ENCODE data around the gene PLK3. TPM values are rescaled to one million over a fixed set of nuclear protein-coding genes. Genes with fewer than 3 reads are reported as not detected.
"Not testable (repeated sequence)": the region's sequence is repeated elsewhere in the genome, so short reads cannot be mapped to it uniquely, and the experiment has no call there.

Gene PLK3
- total RNA-seq, 1 donor = 33.7 TPM

DNA sequence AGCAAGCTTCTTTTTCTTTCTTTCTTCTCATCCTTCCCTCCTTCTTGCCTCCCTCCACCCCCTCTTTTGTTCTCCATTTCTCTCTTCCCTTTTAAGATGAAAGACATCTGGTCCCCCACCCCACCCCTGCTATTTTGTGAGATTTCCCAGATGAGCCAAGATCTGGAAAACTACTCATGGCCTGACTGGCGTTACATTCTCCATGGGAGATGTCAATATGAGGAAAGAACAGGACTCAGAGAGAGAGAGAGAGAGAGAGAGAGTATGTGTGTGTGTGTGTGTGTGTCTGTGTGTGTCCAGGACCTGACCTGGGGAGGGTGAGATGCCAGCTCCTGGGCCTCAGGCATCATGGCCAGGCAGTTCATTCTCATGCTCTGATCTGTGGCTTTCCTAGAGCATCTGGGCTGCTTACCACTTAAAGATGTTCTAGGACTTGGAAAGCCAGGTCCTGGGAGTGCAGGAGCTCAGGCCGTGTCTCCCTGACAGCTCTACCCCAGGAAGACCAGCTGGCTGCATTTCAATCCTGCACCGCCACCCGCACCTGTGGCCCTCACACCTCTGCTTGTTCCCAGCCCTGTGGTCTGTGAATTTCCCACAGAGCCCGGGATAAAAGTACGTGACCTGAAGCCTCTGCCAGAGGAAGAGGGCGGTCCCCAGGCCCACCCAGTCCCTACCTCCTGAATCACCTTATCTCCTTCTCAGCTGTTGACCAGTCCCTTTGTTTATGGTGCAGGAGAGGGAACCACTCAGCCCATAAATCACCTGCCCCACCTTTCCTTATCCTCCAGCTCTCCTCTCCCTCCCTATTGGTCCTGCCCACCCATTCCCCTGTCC lies 9.0 kb upstream of the PLK3 start:
- no peak for DNase-seq (ENCODE audit: insufficient read length, low spot score, missing footprints)
- Histone ChIP-seq H4K20me1 (ENCODE audit: insufficient read depth, low read length) (no peaks in the 10 kb centered on the region), H3K4me3 (ENCODE audit: insufficient read depth, low read length) (no peak overlapping the region), H3K27ac (ENCODE audit: low read depth, low read length) (no peak overlapping the region), H3K9me3 (ENCODE audit: low read depth, low read length) (no peaks in the 10 kb centered on the region), H3K4me1 (ENCODE audit: insufficient read depth, low read length) (peaks cover 7% of the 10 kb centered on the region), H2AFZ (ENCODE audit: low read length) (no peak overlapping the region), H3K4me2 (ENCODE audit: insufficient read depth, low read length) (no peak overlapping the region), H3K27me3 (ENCODE audit: insufficient read depth, low read length) (no peaks in the 10 kb centered on the region), H3K79me2 (ENCODE audit: insufficient read depth, low read length) (no peaks in the 10 kb centered on the region), H3K36me3 (ENCODE audit: insufficient read depth, low read length) (no peaks in the 10 kb centered on the region)
- TF ChIP-seq CTCF (IDR thresholded peaks at IDR 0.05; ENCODE audit: extremely low read depth, low read depth, low read length) = no peak

DNA sequence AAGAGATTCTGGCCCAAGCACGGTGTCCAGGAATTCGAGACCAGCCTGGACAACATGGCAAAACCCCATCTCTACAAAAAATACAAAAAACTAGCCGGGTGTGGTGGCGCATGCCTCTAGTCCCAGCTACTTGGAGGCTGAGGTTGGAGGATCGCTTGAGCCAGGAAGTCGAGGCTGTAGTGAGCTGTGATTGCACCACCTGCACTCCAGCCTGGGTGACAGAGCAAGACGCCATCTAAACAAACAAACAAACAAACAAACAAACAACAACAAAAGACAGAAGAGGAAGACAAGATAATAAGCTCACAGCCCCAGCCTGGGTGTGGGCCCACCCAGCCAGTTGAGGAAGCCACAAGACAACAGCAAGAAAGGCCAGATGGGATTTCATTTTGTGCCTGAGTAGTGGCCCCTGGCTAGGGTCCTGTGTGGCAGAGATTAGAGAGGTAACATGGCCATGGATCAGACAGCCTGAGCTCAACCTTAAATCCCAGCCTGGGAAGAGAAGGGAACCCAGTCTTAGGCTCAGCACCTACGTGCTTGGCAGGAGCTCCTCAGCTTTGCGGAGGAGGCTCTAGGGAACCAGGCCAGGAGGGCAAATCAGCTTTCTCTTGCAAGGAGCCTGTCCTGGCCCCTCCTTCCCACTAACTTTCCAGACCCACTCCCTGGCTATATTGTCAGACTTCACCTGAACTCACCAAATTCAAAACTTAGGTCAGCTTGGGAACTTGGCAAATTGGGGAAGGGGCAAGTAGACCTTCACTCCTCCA lies 7.3 kb upstream of the PLK3 start:
- H4K20me1 ChIP-seq (ENCODE audit: insufficient read depth, low read length) = no peaks in the 10 kb centered on the region
- no peak overlapping the region for H3K4me3 ChIP-seq (ENCODE audit: insufficient read depth, low read length)
- peak; percentile 46 for DNase-seq (ENCODE audit: insufficient read length, low spot score, missing footprints)
- H3K36me3 ChIP-seq (ENCODE audit: insufficient read depth, low read length) = no peaks in the 10 kb centered on the region
- TF ChIP-seq CTCF (IDR thresholded peaks at IDR 0.05; ENCODE audit: extremely low read depth, low read depth, low read length) = no peak
- H3K27ac ChIP-seq (ENCODE audit: low read depth, low read length) = no peak overlapping the region
- no peaks in the 10 kb centered on the region for H3K79me2 ChIP-seq (ENCODE audit: insufficient read depth, low read length)
- H3K4me2 ChIP-seq (ENCODE audit: insufficient read depth, low read length) = no peak overlapping the region
- no peaks in the 10 kb centered on the region for H3K9me3 ChIP-seq (ENCODE audit: low read depth, low read length)
- H3K27me3 ChIP-seq (ENCODE audit: insufficient read depth, low read length) = no peaks in the 10 kb centered on the region
- peaks cover 5% of the 10 kb centered on the region for H3K4me1 ChIP-seq (ENCODE audit: insufficient read depth, low read length)
- H2AFZ ChIP-seq (ENCODE audit: low read length) = no peak overlapping the region

GRCh38 chr1:44797886-44798285 lies 2.3 kb upstream of the PLK3 start:
- not testable (repeated sequence) for H3K36me3 ChIP-seq (ENCODE audit: insufficient read depth, low read length); H3K4me3 ChIP-seq (ENCODE audit: insufficient read depth, low read length); H3K9me3 ChIP-seq (ENCODE audit: low read depth, low read length); H3K27ac ChIP-seq (ENCODE audit: low read depth, low read length); H3K27me3 ChIP-seq (ENCODE audit: insufficient read depth, low read length); H3K4me2 ChIP-seq (ENCODE audit: insufficient read depth, low read length); DNase-seq (ENCODE audit: insufficient read length, low spot score, missing footprints)
- H4K20me1 ChIP-seq (ENCODE audit: insufficient read depth, low read length) = peaks cover 16% of the 10 kb centered on the region
- H3K79me2 ChIP-seq (ENCODE audit: insufficient read depth, low read length) = peaks cover 25% of the 10 kb centered on the region
- peak overlapping the region; percentile 41 for H2AFZ ChIP-seq (ENCODE audit: low read length)
- H3K4me1 ChIP-seq (ENCODE audit: insufficient read depth, low read length) = peaks cover 19% of the 10 kb centered on the region

DNA sequence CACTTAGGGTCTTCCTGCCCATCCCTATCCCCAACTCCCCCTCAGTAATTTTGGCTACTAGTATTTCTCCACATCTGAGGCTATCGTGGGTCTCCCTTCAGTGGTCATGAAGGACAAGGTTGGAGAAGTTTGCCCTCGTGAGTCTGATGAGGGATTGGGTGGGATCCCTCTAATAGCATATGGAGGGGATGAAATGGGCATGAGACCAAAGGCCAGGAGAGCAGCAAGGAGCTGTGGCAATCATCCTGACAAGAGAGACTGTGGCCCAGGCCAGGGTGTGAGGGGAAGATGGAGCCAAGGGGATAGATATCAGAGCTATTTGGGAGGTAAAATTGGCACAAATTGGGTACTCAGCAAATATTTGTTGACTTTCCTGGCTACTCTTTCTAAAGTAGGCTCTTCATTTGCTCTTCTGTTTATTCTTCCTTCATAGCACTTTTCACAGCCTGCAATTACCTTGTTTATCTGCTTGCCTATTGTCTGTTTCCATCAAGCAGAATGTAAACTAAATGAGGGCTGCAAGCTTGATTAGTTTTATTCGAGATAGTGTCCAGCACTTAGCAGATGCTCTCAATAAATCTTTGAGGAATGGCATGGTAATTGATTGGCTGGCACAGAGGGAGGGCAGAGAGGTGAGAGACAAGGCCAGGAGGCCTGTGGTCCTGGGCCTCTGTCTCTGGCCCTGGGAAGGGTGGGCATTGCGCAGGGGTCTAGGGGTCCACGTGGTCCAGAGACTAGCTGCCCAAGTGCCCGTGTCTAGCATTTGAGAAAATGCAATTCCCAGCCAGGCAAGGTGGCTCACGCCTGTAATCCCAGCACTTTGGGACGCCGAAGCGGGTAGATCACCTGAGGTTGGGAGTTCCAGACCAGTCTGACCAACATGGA lies 1.5 kb upstream of the PLK3 start:
- no peak for TF ChIP-seq CTCF (IDR thresholded peaks at IDR 0.05; ENCODE audit: extremely low read depth, low read depth, low read length)
- peaks cover 20% of the 10 kb centered on the region for H3K4me1 ChIP-seq (ENCODE audit: insufficient read depth, low read length)
- H3K4me2 ChIP-seq (ENCODE audit: insufficient read depth, low read length) = no peak overlapping the region
- peaks cover 18% of the 10 kb centered on the region for H3K36me3 ChIP-seq (ENCODE audit: insufficient read depth, low read length)
- no peak overlapping the region for H3K4me3 ChIP-seq (ENCODE audit: insufficient read depth, low read length)
- DNase-seq (ENCODE audit: insufficient read length, low spot score, missing footprints) = no peak
- H4K20me1 ChIP-seq (ENCODE audit: insufficient read depth, low read length) = peaks cover 16% of the 10 kb centered on the region
- H3K79me2 ChIP-seq (ENCODE audit: insufficient read depth, low read length) = peaks cover 34% of the 10 kb centered on the region
- H3K27ac ChIP-seq (ENCODE audit: low read depth, low read length) = no peak overlapping the region
- H2AFZ ChIP-seq (ENCODE audit: low read length) = peak overlapping the region; percentile 41
- no peaks in the 10 kb centered on the region for H3K27me3 ChIP-seq (ENCODE audit: insufficient read depth, low read length)
- H3K9me3 ChIP-seq (ENCODE audit: low read depth, low read length) = no peaks in the 10 kb centered on the region
